MCF 10A (cell line): ENCODE measurements around the gene FTCD. TPM values are rescaled to one million over a fixed set of nuclear protein-coding genes. Genes with fewer than 3 reads are reported as not detected.

Experiments used
- BruUV-seq: library from RNA; stranded (reverse); fragments of 400-500 nt; replicated peaks from 2 replicates; lab custom pipeline; 2021; lab: Mats Ljungman, UMichigan
- CTCF ChIA-PET: fragments of 300-600 bp; sonication (Branson Sonifier 250); formaldehyde crosslinking; extraction: SDS; loops from one replicate; lab custom pipeline; 2021; ENCODE audit warnings: antibody characterized with exemption, inconsistent platforms; lab: Yijun Ruan, JAX
- POLR2A ChIA-PET: fragments of 300-600, 350-650 bp; sonication (Branson Sonifier 250); formaldehyde crosslinking; extraction: SDS; loops from one replicate; lab custom pipeline; 2020; ENCODE audit warnings: antibody characterized with exemption, inconsistent platforms; lab: Yijun Ruan, JAX
- DNase-seq: peaks from one replicate; pipeline ENCODE4 v3.0.0-alpha.2; 2018; ENCODE audit not compliant: unreplicated experiment
- H3K27ac Mint-ChIP-seq: one replicate; pipeline ENCODE4 v1.8.0; 2022; ENCODE audit warnings: mild to moderate bottlenecking, low read depth, mixed read lengths; ENCODE audit not compliant: unreplicated experiment
- H3K27me3 Mint-ChIP-seq: one replicate; pipeline ENCODE4 v1.8.0; 2022; ENCODE audit warnings: mixed read lengths; ENCODE audit not compliant: insufficient read depth, unreplicated experiment
- H3K36me3 Mint-ChIP-seq: one replicate; pipeline ENCODE4 v1.8.0; 2022; ENCODE audit warnings: mild to moderate bottlenecking, moderate library complexity, mixed read lengths; ENCODE audit not compliant: insufficient read depth, unreplicated experiment
- H3K4me1 Mint-ChIP-seq: one replicate; pipeline ENCODE4 v1.8.0; 2022; ENCODE audit warnings: mixed read lengths; ENCODE audit not compliant: insufficient read depth, unreplicated experiment
- H3K4me3 Mint-ChIP-seq: one replicate; pipeline ENCODE4 v1.8.0; 2022; ENCODE audit warnings: mild to moderate bottlenecking, moderate library complexity, mixed read lengths; ENCODE audit not compliant: unreplicated experiment
- H3K9me3 Mint-ChIP-seq: one replicate; pipeline ENCODE4 v1.8.0; 2022; ENCODE audit warnings: mixed read lengths; ENCODE audit not compliant: unreplicated experiment
- intact Hi-C: fragments of 100-400 bp; cut with micrococcal nuclease; formaldehyde crosslinking; loops from 2 replicates; pipeline ENCODE4 v1.14.1; 2022
- total RNA-seq: library from RNA; stranded (reverse); gene quantifications from 2 replicates; pipeline ENCODE4 v1.2.3, GENCODE V29; 2022
- TF ChIP-seq, protein P1 (sequence below): fragments of 200-600 bp; IDR thresholded peaks from one replicate; pipeline ENCODE4 v1.8.0; 2022; ENCODE audit warnings: antibody characterized with exemption, mild to moderate bottlenecking; ENCODE audit not compliant: unreplicated experiment

FTCD gene
- total RNA-seq, 1 experiment from 2014 or later, result not detected

DNA sequence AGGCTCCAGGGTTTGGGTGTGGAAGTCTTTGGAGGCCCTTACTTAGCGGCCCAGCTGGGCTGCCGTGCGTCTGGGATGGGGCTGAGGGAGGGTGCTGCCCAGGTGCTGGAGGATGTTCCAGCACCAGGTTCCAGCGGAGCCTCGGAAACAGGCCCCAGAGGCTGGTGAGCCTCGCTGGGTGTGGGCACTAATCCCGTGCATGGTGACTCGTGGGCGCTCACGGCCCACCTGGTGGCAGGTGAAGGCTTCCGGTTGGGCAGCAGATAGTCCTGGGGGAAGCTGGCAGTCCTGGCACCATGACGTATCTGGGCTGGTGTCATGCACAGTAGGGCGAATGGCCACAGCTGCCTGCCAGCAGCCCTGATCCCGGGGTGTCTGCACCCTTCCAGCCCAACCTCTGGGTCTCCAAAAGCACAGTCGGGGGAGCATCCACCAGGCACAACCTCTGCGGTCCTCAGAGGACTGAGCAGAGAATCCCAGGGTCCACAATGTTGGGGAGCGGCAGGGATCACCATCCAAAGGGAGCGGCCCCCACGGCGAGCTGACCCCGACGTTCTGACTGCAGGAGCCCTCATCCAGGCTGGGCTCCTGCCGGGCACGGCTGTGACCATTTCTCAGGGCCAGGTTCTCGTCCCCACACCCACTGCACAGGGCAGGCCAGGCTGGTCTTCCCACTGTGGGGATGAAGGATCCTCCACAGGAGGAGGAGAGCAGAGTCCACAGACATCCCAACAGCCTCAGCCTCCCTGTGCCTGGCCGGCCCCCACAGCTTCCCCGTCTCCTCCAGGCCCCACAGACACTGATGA is 25.3 kb downstream of the FTCD start:
- CTCF ChIA-PET, result interaction anchor here (2.0 kb wide), 1 partner anchor 13 kb away, joined by 9 read pairs; no protein-coding TSS in a partner anchor
- H3K4me1 Mint-ChIP-seq, result no peaks in the 10 kb centered on the region

DNA sequence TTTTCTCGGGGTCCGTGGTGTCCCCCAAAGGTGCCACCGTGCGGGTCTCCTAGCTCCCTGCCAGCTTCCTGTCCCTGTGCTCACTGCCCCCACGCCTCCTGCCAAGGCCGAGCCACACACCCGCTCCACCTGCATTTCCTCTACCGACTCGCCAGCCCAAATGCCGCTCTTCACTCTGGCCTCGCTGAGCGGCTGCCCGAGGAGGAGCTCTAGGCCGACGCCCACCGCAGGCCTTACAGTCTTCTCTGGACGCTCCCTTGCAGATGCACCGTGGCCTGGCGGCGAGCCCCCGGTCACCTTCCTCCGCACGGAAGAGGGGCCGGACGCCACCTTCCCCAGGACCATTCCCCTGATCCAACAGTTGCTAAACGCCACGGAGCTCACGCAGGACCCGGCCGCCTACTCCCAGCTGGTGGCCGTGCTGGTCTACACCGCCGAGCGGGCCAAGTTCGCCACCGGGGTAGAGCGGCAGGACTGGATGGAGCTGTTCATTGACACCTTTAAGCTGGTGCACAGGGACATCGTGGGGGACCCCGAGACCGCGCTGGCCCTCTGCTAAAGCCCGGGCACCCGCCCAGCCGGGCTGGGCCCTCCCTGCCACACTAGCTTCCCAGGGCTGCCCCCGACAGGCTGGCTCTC is 26.3 kb downstream of the FTCD start:
- DNase-seq, result no peak
- Mint-ChIP-seq H3K9me3 (no peaks in the 10 kb centered on the region), H3K4me1 (no peaks in the 10 kb centered on the region), H3K36me3 (no peaks in the 10 kb centered on the region), H3K4me3 (no peak overlapping the region), H3K27me3 (no peaks in the 10 kb centered on the region), H3K27ac (no peak overlapping the region)
- TF ChIP-seq, protein P1, sequence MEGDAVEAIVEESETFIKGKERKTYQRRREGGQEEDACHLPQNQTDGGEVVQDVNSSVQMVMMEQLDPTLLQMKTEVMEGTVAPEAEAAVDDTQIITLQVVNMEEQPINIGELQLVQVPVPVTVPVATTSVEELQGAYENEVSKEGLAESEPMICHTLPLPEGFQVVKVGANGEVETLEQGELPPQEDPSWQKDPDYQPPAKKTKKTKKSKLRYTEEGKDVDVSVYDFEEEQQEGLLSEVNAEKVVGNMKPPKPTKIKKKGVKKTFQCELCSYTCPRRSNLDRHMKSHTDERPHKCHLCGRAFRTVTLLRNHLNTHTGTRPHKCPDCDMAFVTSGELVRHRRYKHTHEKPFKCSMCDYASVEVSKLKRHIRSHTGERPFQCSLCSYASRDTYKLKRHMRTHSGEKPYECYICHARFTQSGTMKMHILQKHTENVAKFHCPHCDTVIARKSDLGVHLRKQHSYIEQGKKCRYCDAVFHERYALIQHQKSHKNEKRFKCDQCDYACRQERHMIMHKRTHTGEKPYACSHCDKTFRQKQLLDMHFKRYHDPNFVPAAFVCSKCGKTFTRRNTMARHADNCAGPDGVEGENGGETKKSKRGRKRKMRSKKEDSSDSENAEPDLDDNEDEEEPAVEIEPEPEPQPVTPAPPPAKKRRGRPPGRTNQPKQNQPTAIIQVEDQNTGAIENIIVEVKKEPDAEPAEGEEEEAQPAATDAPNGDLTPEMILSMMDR, result no peak
- ChIA-PET POLR2A (interaction anchor here (0.5 kb wide), 1 partner anchor 50 kb away, joined by 3 read pairs; no protein-coding TSS in a partner anchor), CTCF (interaction anchor here (0.7 to 2.0 kb wide), 2 partner anchors 10 to 14 kb away, joined by 3 to 9 read pairs; no protein-coding TSS in a partner anchor)
- intact Hi-C loops, result no loop called here
- no TSS peak for BruUV-seq

More for the DNA sequence above, 25.3 kb downstream of the FTCD start:
- H3K4me3 Mint-ChIP-seq, result no peak overlapping the region
- H3K27me3 Mint-ChIP-seq, result no peaks in the 10 kb centered on the region
- H3K27ac Mint-ChIP-seq, result no peak overlapping the region
- intact Hi-C loops, result no loop called here
- BruUV-seq, result no TSS peak
- no peak for DNase-seq
- H3K36me3 Mint-ChIP-seq, result no peaks in the 10 kb centered on the region
- no peaks in the 10 kb centered on the region for H3K9me3 Mint-ChIP-seq
- TF ChIP-seq, protein P1, result no peak
- POLR2A ChIA-PET, result interaction anchor here (0.5 kb wide), 1 partner anchor 150 kb away, joined by 3 read pairs; no protein-coding TSS in a partner anchor

DNA sequence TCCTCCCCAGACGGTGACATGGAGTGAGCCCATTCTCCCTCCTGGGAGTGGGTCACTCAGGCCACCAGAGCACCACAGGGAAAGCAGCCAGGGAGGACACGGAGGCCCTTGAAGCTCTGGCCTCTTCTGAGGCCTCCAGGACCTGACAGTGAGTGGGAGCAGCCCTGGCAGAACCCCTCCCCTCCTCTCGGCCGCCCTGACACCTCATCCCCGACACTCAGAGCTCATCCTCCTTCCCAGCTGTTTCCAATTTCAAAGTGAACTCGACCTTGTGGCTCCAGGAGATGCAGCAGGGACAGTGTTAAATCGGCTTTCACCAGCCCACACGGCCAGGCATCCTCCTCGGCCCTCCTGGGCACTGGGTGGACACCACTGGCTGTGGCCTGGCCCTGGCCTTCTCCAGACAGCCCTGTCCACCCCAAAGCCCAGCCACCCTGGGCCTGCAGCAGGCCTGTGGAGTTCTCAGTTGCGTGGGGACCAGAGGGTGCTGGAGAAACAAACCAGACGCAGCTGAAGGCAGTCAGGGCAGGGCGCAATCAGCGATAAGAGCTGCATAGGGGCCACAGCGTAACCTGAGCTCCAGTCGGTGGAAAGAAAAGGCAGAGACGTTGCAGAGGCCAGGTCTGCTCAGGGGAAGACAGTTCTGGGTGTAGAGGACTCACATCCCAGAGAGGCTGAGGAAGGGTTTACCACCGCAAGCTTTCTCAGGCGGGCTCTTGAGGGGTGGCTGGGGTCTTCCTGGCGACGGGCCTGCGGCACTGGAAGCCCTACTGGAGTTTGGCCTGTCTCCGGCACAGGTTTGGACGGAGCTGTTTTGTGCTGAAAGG is 27.1 kb downstream of the FTCD start:
- ChIA-PET CTCF (interaction anchor here (0.7 to 2.0 kb wide), 2 partner anchors 11 to 15 kb away, joined by 3 to 9 read pairs; no protein-coding TSS in a partner anchor), POLR2A (no interaction called here)
- Mint-ChIP-seq H3K27ac (no peak overlapping the region), H3K36me3 (no peaks in the 10 kb centered on the region), H3K4me1 (no peaks in the 10 kb centered on the region), H3K27me3 (no peaks in the 10 kb centered on the region), H3K9me3 (no peaks in the 10 kb centered on the region), H3K4me3 (no peak overlapping the region)
- BruUV-seq, result no TSS peak
- intact Hi-C loops, result no loop called here
- TF ChIP-seq, protein P1, result no peak
- DNase-seq, result no peak
